Cortex of kidney (tissue), 1 donor: Measurements from ENCODE around the gene ZRANB2.

Source experiments
- DNase-seq: peaks from one replicate; lab custom pipeline; 2025; lab: John Stamatoyannopoulos, UW

ZRANB2 gene

GRCh38 chr1:71068325-71069240 is 12.3 kb downstream of the ZRANB2 start:
- DNase-seq: no peak

GRCh38 chr1:71054791-71055190 is 26.0 kb downstream of the ZRANB2 start:
- no peak for DNase-seq

- DNase-seq: no peak
Observed at GRCh38 chr1:71054281-71054731, 26.5 kb downstream of the ZRANB2 start.

GRCh38 chr1:71053758-71054157 is 27.1 kb downstream of the ZRANB2 start:
- DNase-seq: no peak

- DNase-seq: no peak
Observed at GRCh38 chr1:71053146-71053545, 27.7 kb downstream of the ZRANB2 start.

- DNase-seq: no peak
Observed at GRCh38 chr1:71049951-71050598, 30.8 kb downstream of the ZRANB2 start.

- no peak for DNase-seq
Observed at GRCh38 chr1:71047635-71048607, 32.9 kb downstream of the ZRANB2 start, which contains the start of gene PTGER3. TSS of gene PTGER3 (minus strand) at chr1:71047816. CDS start at chr1:71047577, 239 bp downstream.

- no peak for DNase-seq
Observed at GRCh38 chr1:71046891-71047634, 33.8 kb downstream of the ZRANB2 start.

GRCh38 chr1:71045463-71046028 is 35.3 kb downstream of the ZRANB2 start:
- no peak for DNase-seq

GRCh38 chr1:71044833-71045232 is 36.0 kb downstream of the ZRANB2 start:
- no peak for DNase-seq

GRCh38 chr1:71043065-71043464 is 37.8 kb downstream of the ZRANB2 start:
- no peak for DNase-seq

- no peak for DNase-seq
Observed at GRCh38 chr1:71041806-71042205, 39.0 kb downstream of the ZRANB2 start.

GRCh38 chr1:71039661-71040262 is 41.1 kb downstream of the ZRANB2 start:
- DNase-seq: no peak

GRCh38 chr1:71038942-71039341 is 41.9 kb downstream of the ZRANB2 start:
- no peak for DNase-seq

- no peak for DNase-seq
Observed at GRCh38 chr1:71037829-71038620, 42.8 kb downstream of the ZRANB2 start.

- no peak for DNase-seq
Observed at GRCh38 chr1:71037066-71037465, 43.8 kb downstream of the ZRANB2 start.

- no peak for DNase-seq
Observed at GRCh38 chr1:71033136-71033535, 47.7 kb downstream of the ZRANB2 start.

GRCh38 chr1:71031426-71031825 is 49.4 kb downstream of the ZRANB2 start:
- DNase-seq: no peak

- DNase-seq: no peak
Observed at GRCh38 chr1:71030026-71030425, 50.8 kb downstream of the ZRANB2 start.

GRCh38 chr1:71028981-71029380 is 51.9 kb downstream of the ZRANB2 start:
- no peak for DNase-seq
